CD4-positive, alpha-beta T cell (primary cell): ENCODE data around the gene MAML2. TPM values are rescaled to one million over a fixed set of nuclear protein-coding genes. Genes with fewer than 3 reads are reported as not detected.

Experiments
- ATAC-seq: fragments of 200-7000 bp; cut with Tn5 transposase; one replicate; pipeline ENCODE4 v1.10.0; 2022; ENCODE audit warnings: mild to moderate bottlenecking; ENCODE audit not compliant: poor library complexity
- CTCF ChIA-PET: fragments of 350-600 bp; sonication (Branson Sonifier 250); formaldehyde crosslinking; loops from one replicate; lab custom pipeline; 2021; ENCODE audit warnings: antibody characterized with exemption, inconsistent platforms; lab: Charles Lee
- POLR2A ChIA-PET: fragments of 350-600 bp; sonication (Branson Sonifier 250); formaldehyde crosslinking; loops from one replicate; lab custom pipeline; 2021; ENCODE audit warnings: antibody characterized with exemption, inconsistent platforms; lab: Charles Lee
- DNase-seq, 14 experiments: peaks; one replicate each; pipeline ENCODE4 v3.0.0-alpha.2; 2013 to 2020; ENCODE audit warnings: mixed read lengths in 2 of 14
- H3K27ac ChIP-seq, 2 donors: one replicate each; pipeline versions ENCODE4 v1.5.1 to v1.7.0; 2013; ENCODE audit warnings: low read length in 2 of 2, low read depth in 1 of 2, mild to moderate bottlenecking in 1 of 2
- H3K27me3 ChIP-seq, 2 experiments: 1 replicate in 1 of 2; 2 replicates in 1 of 2; pipeline versions ENCODE4 v1.6.1 to v1.7.0; 2013; ENCODE audit warnings: low read length in 2 of 2, control low read depth in 1 of 2, mild to moderate bottlenecking in 1 of 2, moderate library complexity in 1 of 2; ENCODE audit not compliant: insufficient read depth in 2 of 2, control insufficient read depth in 1 of 2
- H3K36me3 ChIP-seq: one replicate; pipeline ENCODE4 v1.6.1; 2013; ENCODE audit warnings: low read length, control low read depth; ENCODE audit not compliant: insufficient read depth
- H3K4me1 ChIP-seq: one replicate; pipeline ENCODE4 v1.6.1; 2013; ENCODE audit warnings: low read length, control low read depth; ENCODE audit not compliant: insufficient read depth
- H3K4me3 ChIP-seq: one replicate; pipeline ENCODE4 v1.5.1; 2013; ENCODE audit warnings: mild to moderate bottlenecking, low read length, moderate library complexity
- H3K9me3 ChIP-seq, 2 experiments: 1 replicate in 1 of 2; 2 replicates in 1 of 2; pipeline versions ENCODE4 v1.6.1 to v1.7.0; 2013; ENCODE audit warnings: low read length in 2 of 2, mild to moderate bottlenecking in 2 of 2, control low read depth in 1 of 2, moderate library complexity in 1 of 2; ENCODE audit not compliant: control insufficient read depth in 1 of 2, insufficient read depth in 1 of 2
- H3K27ac Mint-ChIP-seq: one replicate; pipeline ENCODE4 v1.8.0; 2020; ENCODE audit warnings: mixed read lengths
- H3K27me3 Mint-ChIP-seq: one replicate; pipeline ENCODE4 v1.8.0; 2021; ENCODE audit warnings: mixed read lengths
- H3K36me3 Mint-ChIP-seq: one replicate; pipeline ENCODE4 v1.8.0; 2021; ENCODE audit warnings: low read depth, mixed read lengths
- H3K4me1 Mint-ChIP-seq: one replicate; pipeline ENCODE4 v1.8.0; 2021; ENCODE audit warnings: low read depth, mixed read lengths
- H3K4me3 Mint-ChIP-seq: one replicate; pipeline ENCODE4 v1.8.0; 2020; ENCODE audit warnings: mild to moderate bottlenecking, mixed read lengths
- H3K9me3 Mint-ChIP-seq: one replicate; pipeline ENCODE4 v1.8.0; 2020; ENCODE audit warnings: mixed read lengths
- CTCF ChIP-seq: fragments of 200-600 bp; IDR thresholded peaks from one replicate; pipeline ENCODE4 v1.8.0; 2022; ENCODE audit warnings: antibody characterized with exemption, mild to moderate bottlenecking
- intact Hi-C, 2 experiments: fragments of 100-400 bp; cut with DNase I in 1 of 2; cut with micrococcal nuclease in 1 of 2; formaldehyde crosslinking; loops; one replicate each; pipeline versions ENCODE4 v1.15.1 to v1.9.0; 2023 to 2025; cut with DNase I, micrococcal nuclease
- total RNA-seq, 174 experiments: library from RNA in 2 of 174; stranded (reverse) in 2 of 174; gene quantifications; one replicate each; pipeline ENCODE4 v1.2.3 and lab custom pipeline; 2021 to 2026

Gene MAML2
- total RNA-seq, 2 experiments from 2014 or later: 58.8 to 59.8 TPM

GRCh38 chr11:96254087-96254486, 88.9 kb downstream of the MAML2 start:
- Histone ChIP-seq H3K27ac (peak overlapping the region; percentile 26 to 53), H3K4me3 (peak overlapping the region; percentile 23), H3K4me1 (peaks cover 47% of the 10 kb centered on the region), H3K36me3 (no peaks in the 10 kb centered on the region), H3K9me3 (no peaks in the 10 kb centered on the region), H3K27me3 (no peaks in the 10 kb centered on the region)
- H3K36me3 Mint-ChIP-seq: peaks cover 30% of the 10 kb centered on the region
- no peak for TF ChIP-seq CTCF
- peak in 7 of 14 experiments; percentile 21 to 84 (median 49) for DNase-seq
- peak overlapping the region; percentile 99 for H3K27ac Mint-ChIP-seq
- intact Hi-C loops: loop anchor here (1.0 to 5.0 kb wide), 3 partner anchors 11 to 78 kb away; no protein-coding TSS in a partner anchor
- no peaks in the 10 kb centered on the region for H3K27me3 Mint-ChIP-seq
- ChIA-PET CTCF (interaction anchor here (0.6 to 4.7 kb wide), 5 partner anchors 10 to 89 kb away, joined by 3 to 23 read pairs (median 4); partner anchors contain the start of gene MAML2), POLR2A (interaction anchor here (0.6 to 6.2 kb wide), 9 partner anchors 11 to 240 kb away, joined by 3 to 33 read pairs (median 5); partner anchors contain the start of gene MAML2)
- H3K9me3 Mint-ChIP-seq: no peaks in the 10 kb centered on the region
- H3K4me3 Mint-ChIP-seq: peak overlapping the region; percentile 81
- H3K4me1 Mint-ChIP-seq: peaks cover 92% of the 10 kb centered on the region
- peak; percentile 15 for ATAC-seq

GRCh38 chr11:96246718-96247552, 96.1 kb downstream of the MAML2 start:
- H3K4me1 ChIP-seq: peaks cover 39% of the 10 kb centered on the region
- H3K36me3 ChIP-seq: no peaks in the 10 kb centered on the region
- H3K36me3 Mint-ChIP-seq: peaks cover 32% of the 10 kb centered on the region
- peaks cover 3% of the 10 kb centered on the region for H3K9me3 Mint-ChIP-seq
- intact Hi-C loops: no loop called here
- peak overlapping the region; percentile 99 for H3K27ac Mint-ChIP-seq
- H3K4me3 ChIP-seq: no peak overlapping the region
- no peak for TF ChIP-seq CTCF
- peak overlapping the region; percentile 1 to 34 for H3K27ac ChIP-seq
- no peaks in the 10 kb centered on the region for H3K27me3 ChIP-seq
- peak; percentile 24 for ATAC-seq
- no peaks in the 10 kb centered on the region for H3K9me3 ChIP-seq
- H3K4me1 Mint-ChIP-seq: peaks cover 88% of the 10 kb centered on the region
- ChIA-PET CTCF (interaction anchor here (1.1 to 1.2 kb wide), 2 partner anchors 29 to 96 kb away, joined by 3 to 5 read pairs; partner anchors contain the start of gene MAML2), POLR2A (interaction anchor here (0.7 to 0.8 kb wide), 2 partner anchors 21 to 143 kb away, joined by 3 read pairs; no protein-coding TSS in a partner anchor)
- H3K27me3 Mint-ChIP-seq: no peaks in the 10 kb centered on the region
- peak in 1 of 14 experiments; percentile 44 for DNase-seq
- H3K4me3 Mint-ChIP-seq: peak overlapping the region; percentile 52

DNA sequence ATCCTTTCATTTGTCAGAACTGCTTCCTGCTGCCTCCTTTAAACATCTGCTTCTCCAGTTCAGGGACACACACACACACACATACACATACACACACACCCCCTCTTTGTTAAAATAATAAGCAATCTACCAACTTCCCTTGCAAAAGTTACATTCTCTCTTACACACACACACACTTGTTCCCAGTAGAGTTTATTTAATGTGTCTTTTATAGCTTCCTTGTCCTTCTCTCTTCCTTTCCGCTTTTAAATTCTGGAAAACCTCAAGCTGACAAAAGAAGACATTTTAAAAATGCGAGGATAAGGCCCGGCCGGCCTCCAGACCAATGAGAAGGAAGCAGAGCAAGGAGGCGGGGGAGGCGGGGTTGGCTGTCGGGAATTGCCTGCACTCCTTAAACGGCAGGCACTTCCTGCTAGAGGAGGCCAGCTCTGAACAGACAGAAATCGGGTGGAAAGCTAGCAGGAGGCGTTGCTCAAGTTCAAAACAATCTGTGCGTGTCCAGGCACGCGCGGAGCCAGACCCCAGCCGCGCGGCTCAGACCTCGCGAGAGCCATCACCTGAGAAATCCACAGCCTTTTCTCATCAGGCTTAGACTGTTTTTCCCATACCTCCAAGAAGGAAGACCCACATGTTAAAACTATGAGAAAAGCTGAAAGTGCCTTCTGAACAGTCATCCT, 99.9 kb downstream of the MAML2 start:
- Histone ChIP-seq H3K4me1 (peaks cover 35% of the 10 kb centered on the region), H3K9me3 (no peaks in the 10 kb centered on the region)

More for the DNA sequence above, 99.9 kb downstream of the MAML2 start:
- ATAC-seq (peak; percentile 83), DNase-seq (peak; percentile 51 to 90 (median 68))
- Mint-ChIP-seq H3K27me3 (no peaks in the 10 kb centered on the region), H3K4me1 (peaks cover 69% of the 10 kb centered on the region), H3K9me3 (peaks cover 3% of the 10 kb centered on the region), H3K4me3 (peak overlapping the region; percentile 92), H3K27ac (peak overlapping the region; percentile 99), H3K36me3 (peaks cover 16% of the 10 kb centered on the region)
- Histone ChIP-seq H3K27me3 (no peaks in the 10 kb centered on the region), H3K4me3 (peak overlapping the region; percentile 57), H3K36me3 (no peaks in the 10 kb centered on the region), H3K27ac (peak overlapping the region; percentile 58 to 76)
- TF ChIP-seq CTCF: no peak
- intact Hi-C loops: loop anchor here in 1 of 2 experiments (1.0 to 5.0 kb wide), 5 partner anchors 11 to 230 kb away; no protein-coding TSS in a partner anchor
- ChIA-PET CTCF (interaction anchor here (0.7 to 4.5 kb wide), 9 partner anchors 10 to 232 kb away, joined by 3 to 38 read pairs (median 4); partner anchors contain the start of gene MAML2), POLR2A (interaction anchor here (0.6 to 4.7 kb wide), 35 partner anchors 10 to 1720 kb away, joined by 3 to 33 read pairs (median 4); partner anchors contain the start of genes FAM76B and MAML2)
